Measurements from ENCODE around the gene MRPL32.

MRPL32 gene

GRCh38 chr7:42972699-42973500, 40.7 kb downstream of the MRPL32 start:
- DNase-seq: no peak

- no peak for DNase-seq
Measured at GRCh38 chr7:42976371-42976770, 44.2 kb downstream of the MRPL32 start.

- no peak for DNase-seq
Measured at GRCh38 chr7:42978496-42978895, 46.3 kb downstream of the MRPL32 start.

GRCh38 chr7:42980084-42980483, 47.9 kb downstream of the MRPL32 start:
- DNase-seq: no peak

- DNase-seq: no peak
Measured at GRCh38 chr7:42980514-42980913, 48.3 kb downstream of the MRPL32 start.

- no peak for DNase-seq
Measured at GRCh38 chr7:42981601-42982000, 49.4 kb downstream of the MRPL32 start.

- no peak for DNase-seq
Measured at GRCh38 chr7:42982604-42983115, 50.5 kb downstream of the MRPL32 start.

- no peak for DNase-seq
Measured at GRCh38 chr7:42984137-42984536, 52.0 kb downstream of the MRPL32 start.

GRCh38 chr7:42986213-42986612, 54.0 kb downstream of the MRPL32 start:
- DNase-seq: no peak

GRCh38 chr7:42986781-42987248, 54.6 kb downstream of the MRPL32 start:
- no peak for DNase-seq
